Activated CD4-positive, alpha-beta T cell treated with anti-CD3 and anti-CD28 coated beads, Interleukin-2, amount 50 U/mL, for 4 hours (primary cell): ENCODE measurements around the gene SLC40A1.

Experiments
- DNase-seq, 2 experiments: peaks; one replicate each; pipeline ENCODE4 v3.0.0-alpha.2; 2020

Gene SLC40A1

GRCh38 chr2:189561371-189562038 is 19.1 kb downstream of the SLC40A1 start:
- no peak for DNase-seq

GRCh38 chr2:189560273-189560586 is 20.4 kb downstream of the SLC40A1 start:
- DNase-seq: no peak

GRCh38 chr2:189559579-189560272 is 20.9 kb downstream of the SLC40A1 start:
- DNase-seq: no peak

- no peak for DNase-seq
Measured at GRCh38 chr2:189558516-189559272, 21.9 kb downstream of the SLC40A1 start.

GRCh38 chr2:189557373-189557772 is 23.2 kb downstream of the SLC40A1 start:
- DNase-seq: no peak

GRCh38 chr2:189556526-189556925 is 24.1 kb downstream of the SLC40A1 start:
- no peak for DNase-seq

GRCh38 chr2:189555232-189555631 is 25.4 kb downstream of the SLC40A1 start:
- DNase-seq: no peak

GRCh38 chr2:189553504-189554088 is 27.0 kb downstream of the SLC40A1 start:
- no peak for DNase-seq

GRCh38 chr2:189552991-189553404 is 27.6 kb downstream of the SLC40A1 start:
- DNase-seq: no peak

- DNase-seq: no peak
Measured at GRCh38 chr2:189552334-189552990, 28.1 kb downstream of the SLC40A1 start.

GRCh38 chr2:189551808-189552207 is 28.8 kb downstream of the SLC40A1 start:
- DNase-seq: no peak

- no peak for DNase-seq
Measured at GRCh38 chr2:189549449-189549832, 31.1 kb downstream of the SLC40A1 start.

- no peak for DNase-seq
Measured at GRCh38 chr2:189548666-189549448, 31.7 kb downstream of the SLC40A1 start.

- no peak for DNase-seq
Measured at GRCh38 chr2:189545418-189545817, 35.2 kb downstream of the SLC40A1 start.

GRCh38 chr2:189544318-189545042 is 36.1 kb downstream of the SLC40A1 start:
- DNase-seq: no peak

- no peak for DNase-seq
Measured at GRCh38 chr2:189543367-189543766, 37.2 kb downstream of the SLC40A1 start.

GRCh38 chr2:189542145-189542882 is 38.3 kb downstream of the SLC40A1 start:
- DNase-seq: no peak

- DNase-seq: no peak
Measured at GRCh38 chr2:189541591-189541990, 39.0 kb downstream of the SLC40A1 start.

- no peak for DNase-seq
Measured at GRCh38 chr2:189540551-189540950, 40.0 kb downstream of the SLC40A1 start.

- no peak for DNase-seq
Measured at GRCh38 chr2:189538402-189538801, 42.2 kb downstream of the SLC40A1 start.

- no peak for DNase-seq
Measured at GRCh38 chr2:189536830-189537229, 43.8 kb downstream of the SLC40A1 start.
